Measurements from ENCODE around the gene AKR7A2. TPM values are rescaled to one million over a fixed set of nuclear protein-coding genes. Genes with fewer than 3 reads are reported as not detected.

The AKR7A2 gene
- total and polyA plus RNA-seq, 9 of the 15 experiments (the other 6 are each of a cell fraction or from before 2014, with no cell fraction given) = 2.0 to 78.4 (median 49.4) TPM

DNA sequence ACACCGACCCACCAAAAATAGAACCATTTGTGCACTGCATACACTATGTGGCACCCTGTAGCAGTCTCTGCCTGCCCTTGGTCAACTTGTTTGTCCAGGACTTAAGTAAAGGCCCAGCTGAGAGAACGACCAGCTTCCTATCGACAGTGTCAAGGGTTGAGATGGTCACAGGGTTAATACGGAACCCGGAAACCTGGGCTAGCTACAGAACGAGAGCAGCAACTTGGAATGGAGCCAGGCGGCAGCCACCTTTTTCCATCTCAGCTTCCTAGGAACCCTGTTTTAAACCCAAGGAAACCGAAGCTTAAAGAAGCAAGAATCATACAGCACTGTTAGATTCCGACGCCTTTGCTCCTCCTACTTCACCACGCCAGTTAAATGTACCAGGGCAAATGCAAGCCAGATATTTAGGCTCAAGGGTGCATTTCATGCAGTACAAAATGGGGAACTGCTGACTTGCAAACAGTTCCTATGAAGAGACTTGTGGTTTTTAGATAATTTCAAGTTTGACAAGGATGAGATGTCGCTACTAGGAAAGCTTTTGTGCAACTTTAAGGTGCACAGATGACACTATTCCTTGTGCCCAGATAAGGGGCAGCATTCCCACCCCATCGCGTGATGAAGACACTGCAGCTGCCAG is 35.7 kb upstream of the AKR7A2 start:
- Histone ChIP-seq H3K9me3 (replicated peaks; ENCODE audit: control insufficient read depth, insufficient read depth, low read depth, low read length) (no peaks in the 10 kb centered on the region), H3K79me2 (ENCODE audit: control insufficient read depth, insufficient read depth, low read length) (no peaks in the 10 kb centered on the region), H3K4me1 (replicated peaks in 1 of 2; ENCODE audit: control insufficient read depth in 2 of 2, insufficient read depth in 2 of 2, low read length in 2 of 2) (peaks cover 0 to 28% of the 10 kb centered on the region in 2 experiments; a peak in 3 of 5 replicates), H3K36me3 (ENCODE audit: control insufficient read depth, insufficient read depth, low read length) (peaks cover 43% of the 10 kb centered on the region; the same call in 2 of the 3 replicates), H3K9me1 (ENCODE audit: control insufficient read depth, insufficient read depth, low read length) (no peaks in the 10 kb centered on the region), H4K20me1 (replicated peaks; ENCODE audit: control insufficient read depth, insufficient read depth, low read length) (peaks cover 6% of the 10 kb centered on the region; the same call in 1 of the 2 replicates), H2AFZ (ENCODE audit: low read depth, low read length) (no peak overlapping the region), H3K27ac (ENCODE audit: extremely low read depth, low read depth, low read length) (no peak overlapping the region), H3K9ac (ENCODE audit: insufficient read depth in 1 of 2, low read depth in 2 of 2, low read length in 2 of 2) (no peak overlapping the region), H3K4me2 (ENCODE audit: insufficient read depth, low read length) (no peak overlapping the region), H3K4me3 (no peak overlapping the region), H3K27me3 (ENCODE audit: control insufficient read depth in 2 of 2, insufficient read depth in 2 of 2, low read length in 2 of 2) (no peaks in the 10 kb centered on the region)
- FAIRE-seq (peak; percentile 60), DNase-seq (ENCODE audit: extremely low read depth in 1 of 4, low spot score in 3 of 4) (no peak), ATAC-seq (no peak)
- POLR2A ChIA-PET = interaction anchor here (0.5 to 0.6 kb wide), 2 partner anchors 83 to 98 kb away, joined by 4 to 6 read pairs; no protein-coding TSS in a partner anchor
- 55% methylated on average over 14 of the region's 14 CpGs for WGBS (ENCODE audit: insufficient coverage, low coverage, missing lambda C conversion rate)
- in situ Hi-C loops (cut with MboI) = no loop called here
- CTCF ChIA-PET (ENCODE audit: low intra/inter-chr PET ratio) = no interaction called here
- no TSS peak for BruUV-seq (replicated peaks)
- intact Hi-C loops (cut with micrococcal nuclease) = no loop called here
- TF ChIP-seq SIX5 (IDR thresholded peaks at IDR 0.05; ENCODE audit: borderline replicate concordance in 1 of 2, insufficient read depth in 1 of 2, low read depth in 1 of 2, low read length in 2 of 2) (no peak), MAFG (tag; conservative IDR thresholded peaks at IDR 0.05) (peak; percentile 24; the same call in 1 of the 2 replicates), SPI1 (IDR thresholded peaks at IDR 0.05; ENCODE audit: borderline replicate concordance, low read depth, low read length) (peak; percentile 90), NFIC (IDR thresholded peaks at IDR 0.05) (peak; percentile 55; the same call in 1 of the 2 replicates), SMARCB1 (IDR thresholded peaks at IDR 0.05; ENCODE audit: insufficient read length, low read depth) (no peak), MAZ (CRISPR knock-in tag; conservative IDR thresholded peaks at IDR 0.05 in 1 of 2, IDR thresholded peaks at IDR 0.05 in 1 of 2) (no peak), CHD2 (IDR thresholded peaks at IDR 0.05; ENCODE audit: low read depth, low read length) (no peak), FOXJ3 (CRISPR knock-in tag; IDR thresholded peaks at IDR 0.05) (no peak), KDM1A (IDR thresholded peaks at IDR 0.05) (no peak), HDAC2 (IDR thresholded peaks at IDR 0.05) (no peak), WHSC1 (IDR thresholded peaks at IDR 0.05; ENCODE audit: low read length) (no peak), NCOA6 (IDR thresholded peaks at IDR 0.05) (no peak)
- TF ChIP-seq, protein P1, sequence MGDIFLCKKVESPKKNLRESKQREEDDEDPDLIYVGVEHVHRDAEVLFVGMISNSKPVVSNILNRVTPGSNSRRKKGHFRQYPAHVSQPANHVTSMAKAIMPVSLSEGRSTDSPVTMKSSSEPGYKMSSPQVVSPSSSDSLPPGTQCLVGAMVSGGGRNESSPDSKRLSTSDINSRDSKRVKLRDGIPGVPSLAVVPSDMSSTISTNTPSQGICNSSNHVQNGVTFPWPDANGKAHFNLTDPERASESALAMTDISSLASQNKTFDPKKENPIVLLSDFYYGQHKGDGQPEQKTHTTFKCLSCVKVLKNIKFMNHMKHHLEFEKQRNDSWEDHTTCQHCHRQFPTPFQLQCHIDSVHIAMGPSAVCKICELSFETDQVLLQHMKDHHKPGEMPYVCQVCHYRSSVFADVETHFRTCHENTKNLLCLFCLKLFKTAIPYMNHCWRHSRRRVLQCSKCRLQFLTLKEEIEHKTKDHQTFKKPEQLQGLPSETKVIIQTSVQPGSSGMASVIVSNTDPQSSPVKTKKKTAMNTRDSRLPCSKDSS (IDR thresholded peaks at IDR 0.05; ENCODE audit: low read depth, partially characterized antibody) = no peak
- TF ChIP-seq, protein P2, sequence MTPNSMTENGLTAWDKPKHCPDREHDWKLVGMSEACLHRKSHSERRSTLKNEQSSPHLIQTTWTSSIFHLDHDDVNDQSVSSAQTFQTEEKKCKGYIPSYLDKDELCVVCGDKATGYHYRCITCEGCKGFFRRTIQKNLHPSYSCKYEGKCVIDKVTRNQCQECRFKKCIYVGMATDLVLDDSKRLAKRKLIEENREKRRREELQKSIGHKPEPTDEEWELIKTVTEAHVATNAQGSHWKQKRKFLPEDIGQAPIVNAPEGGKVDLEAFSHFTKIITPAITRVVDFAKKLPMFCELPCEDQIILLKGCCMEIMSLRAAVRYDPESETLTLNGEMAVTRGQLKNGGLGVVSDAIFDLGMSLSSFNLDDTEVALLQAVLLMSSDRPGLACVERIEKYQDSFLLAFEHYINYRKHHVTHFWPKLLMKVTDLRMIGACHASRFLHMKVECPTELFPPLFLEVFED (CRISPR knock-in tag; conservative IDR thresholded peaks at IDR 0.05) = no peak
- TF ChIP-seq, protein P3, sequence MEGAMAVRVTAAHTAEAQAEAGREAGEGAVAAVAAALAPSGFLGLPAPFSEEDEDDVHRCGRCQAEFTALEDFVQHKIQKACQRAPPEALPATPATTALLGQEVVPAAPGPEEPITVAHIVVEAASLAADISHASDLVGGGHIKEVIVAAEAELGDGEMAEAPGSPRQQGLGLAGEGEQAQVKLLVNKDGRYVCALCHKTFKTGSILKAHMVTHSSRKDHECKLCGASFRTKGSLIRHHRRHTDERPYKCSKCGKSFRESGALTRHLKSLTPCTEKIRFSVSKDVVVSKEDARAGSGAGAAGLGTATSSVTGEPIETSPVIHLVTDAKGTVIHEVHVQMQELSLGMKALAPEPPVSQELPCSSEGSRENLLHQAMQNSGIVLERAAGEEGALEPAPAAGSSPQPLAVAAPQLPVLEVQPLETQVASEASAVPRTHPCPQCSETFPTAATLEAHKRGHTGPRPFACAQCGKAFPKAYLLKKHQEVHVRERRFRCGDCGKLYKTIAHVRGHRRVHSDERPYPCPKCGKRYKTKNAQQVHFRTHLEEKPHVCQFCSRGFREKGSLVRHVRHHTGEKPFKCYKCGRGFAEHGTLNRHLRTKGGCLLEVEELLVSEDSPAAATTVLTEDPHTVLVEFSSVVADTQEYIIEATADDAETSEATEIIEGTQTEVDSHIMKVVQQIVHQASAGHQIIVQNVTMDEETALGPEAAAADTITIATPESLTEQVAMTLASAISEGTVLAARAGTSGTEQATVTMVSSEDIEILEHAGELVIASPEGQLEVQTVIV (CRISPR knock-in tag; IDR thresholded peaks at IDR 0.05; ENCODE audit: borderline replicate concordance) = no peak
- TF ChIP-seq, protein P4, sequence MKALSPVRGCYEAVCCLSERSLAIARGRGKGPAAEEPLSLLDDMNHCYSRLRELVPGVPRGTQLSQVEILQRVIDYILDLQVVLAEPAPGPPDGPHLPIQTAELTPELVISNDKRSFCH (CRISPR knock-in tag; IDR thresholded peaks at IDR 0.05) = no peak
- TF ChIP-seq, protein P4 (tag; IDR thresholded peaks at IDR 0.05) = no peak

All from K562 (cell line).